Measurements from ENCODE around the gene GZF1.

The GZF1 gene

DNA sequence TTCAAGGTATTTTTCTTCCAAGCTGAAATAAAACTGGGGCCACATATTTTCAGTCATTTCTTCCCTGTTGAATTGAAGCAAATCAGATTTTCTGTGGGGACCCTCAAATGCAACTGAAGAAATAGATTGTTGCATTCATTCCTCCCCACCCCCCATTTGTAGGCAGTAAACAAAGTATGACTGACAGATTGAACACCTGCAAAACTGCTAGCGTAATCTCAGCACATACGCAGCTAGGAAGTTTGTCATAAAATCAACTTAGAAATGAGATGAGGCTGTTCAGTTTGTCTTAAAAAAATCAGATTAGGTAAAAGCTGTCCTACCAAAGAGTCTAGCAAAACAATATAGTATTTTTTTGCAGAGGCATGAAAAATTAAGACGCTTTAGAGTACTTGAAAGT lies 8.9 kb downstream of the GZF1 start:
- DNase-seq: no peak

DNA sequence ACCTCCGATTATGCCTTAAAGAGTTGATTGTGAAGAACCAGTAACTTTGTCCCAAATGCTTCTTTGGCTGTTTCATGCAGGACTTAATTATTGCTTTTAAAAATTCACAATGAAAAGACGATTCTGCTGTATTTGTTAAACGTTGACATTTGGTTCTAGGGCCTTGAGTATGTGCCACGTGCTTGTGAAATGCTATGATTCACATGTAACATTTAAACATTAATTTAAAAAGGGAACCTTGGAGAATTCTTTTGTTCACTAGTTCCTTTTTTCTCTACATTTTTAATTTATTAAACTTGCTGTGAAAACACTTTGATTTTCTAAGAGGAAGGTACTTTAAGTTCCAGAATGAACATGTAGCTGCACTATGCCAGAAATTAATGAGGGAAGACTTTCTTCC lies 9.5 kb downstream of the GZF1 start:
- no peak for DNase-seq

DNA sequence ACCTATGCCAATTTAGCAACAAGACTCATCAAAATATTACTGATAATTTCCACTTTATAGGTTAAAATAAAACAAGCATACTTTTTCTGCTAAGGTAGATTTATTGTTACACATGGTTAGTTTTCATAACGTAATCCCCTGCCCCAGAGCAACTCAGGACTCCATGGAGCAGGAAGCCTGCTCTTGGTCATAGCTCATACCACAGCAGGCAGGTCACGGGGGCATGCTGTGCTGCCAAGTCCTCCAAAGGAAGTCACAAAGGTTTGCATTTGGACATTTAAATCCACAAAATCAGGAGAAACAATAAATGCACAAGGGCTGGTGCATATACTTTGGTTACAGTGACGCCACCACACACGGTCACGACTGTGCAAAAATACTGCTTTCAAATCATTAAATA lies 12.5 kb downstream of the GZF1 start:
- no peak for DNase-seq

DNA sequence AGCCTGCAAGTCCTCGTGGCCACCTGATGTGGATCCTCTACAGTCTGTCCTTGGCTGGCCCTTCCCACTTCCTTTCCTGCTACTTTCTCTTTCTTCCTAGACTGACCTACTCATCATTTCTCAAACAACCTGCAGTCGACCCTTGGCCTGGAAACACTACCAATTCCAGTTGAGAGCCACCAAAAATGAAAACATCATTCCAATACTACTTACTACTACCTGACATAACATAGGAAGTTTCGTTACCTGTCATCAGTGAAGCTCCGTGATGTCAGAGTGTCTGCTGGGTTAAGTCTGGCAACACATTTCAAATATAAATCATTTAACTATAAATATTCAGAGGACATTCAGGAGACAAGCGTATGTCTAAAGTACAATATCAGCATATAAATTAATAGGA lies 13.8 kb downstream of the GZF1 start:
- no peak for DNase-seq

DNA sequence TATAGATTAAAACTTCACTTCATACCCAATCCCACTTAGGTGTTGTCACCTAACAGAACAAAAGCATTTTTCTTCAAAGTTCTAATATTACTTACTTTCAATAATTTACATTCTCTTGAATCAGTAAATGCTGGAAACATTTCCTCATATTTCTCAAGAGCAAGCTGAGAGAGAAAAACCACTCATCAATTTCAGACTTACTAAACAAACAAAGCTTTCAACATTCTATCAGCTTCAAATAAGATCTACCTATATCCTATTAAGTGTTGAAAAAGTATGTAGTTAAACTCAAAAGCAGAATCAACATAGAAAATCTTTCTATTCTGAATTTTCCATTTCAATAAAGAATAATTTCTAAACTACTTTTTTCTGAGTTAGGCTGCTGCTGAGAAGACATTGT lies 17.8 kb downstream of the GZF1 start:
- no peak for DNase-seq

DNA sequence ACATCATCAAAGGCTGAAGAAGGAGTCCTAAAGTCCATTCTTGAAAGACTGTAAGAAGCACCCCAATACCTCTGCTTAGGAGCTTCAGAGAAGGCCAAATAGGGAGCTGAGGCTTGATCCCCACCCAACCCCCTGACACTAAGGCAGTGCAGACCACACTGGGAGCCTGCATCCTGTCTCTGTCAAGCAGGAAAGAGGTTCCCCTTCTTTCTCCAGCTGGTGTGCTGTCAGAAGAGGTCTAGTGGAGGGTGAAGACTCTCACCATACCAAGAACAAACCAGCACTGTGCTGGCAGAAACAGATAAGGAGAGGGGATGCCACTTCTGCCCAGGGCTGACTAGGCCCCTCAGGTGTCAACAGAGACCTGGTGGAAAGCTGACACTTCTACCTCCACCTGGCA lies 19.9 kb downstream of the GZF1 start:
- DNase-seq: no peak

DNA sequence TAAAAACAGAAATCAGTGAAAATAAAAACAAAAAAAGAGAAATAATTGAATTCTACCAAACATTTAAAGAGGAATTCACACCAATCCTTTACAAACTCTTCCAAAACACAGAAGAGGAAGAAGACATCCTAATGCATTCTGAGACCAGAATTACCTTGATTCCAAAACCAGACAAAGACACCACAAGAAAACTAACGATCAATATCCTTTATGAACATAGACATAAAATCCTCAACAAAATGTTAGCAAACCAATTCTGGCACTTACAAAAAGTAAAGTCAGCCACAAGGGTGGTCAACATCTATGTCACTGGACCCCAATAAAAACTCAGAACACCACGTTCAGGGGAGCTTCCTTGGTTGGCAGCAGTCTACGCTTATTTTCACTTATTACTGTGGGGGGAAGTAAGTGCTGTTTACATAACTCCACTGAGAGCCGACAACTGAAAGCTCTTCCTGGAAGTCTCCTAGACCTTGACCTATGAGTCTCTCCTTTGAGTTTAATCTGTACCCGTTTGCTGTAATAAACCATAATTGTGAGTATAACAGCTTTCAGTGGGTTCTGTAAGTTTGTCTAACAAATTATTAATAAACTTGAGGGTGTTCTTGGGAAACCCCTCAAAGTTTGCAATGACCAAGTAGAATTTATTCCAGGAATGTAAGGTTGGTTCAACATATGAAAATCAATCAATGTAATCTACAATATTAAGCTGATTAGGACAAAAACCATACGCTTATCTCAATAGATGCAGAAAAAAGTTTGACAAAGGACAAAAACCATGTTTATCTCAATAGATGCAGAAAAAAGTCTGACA lies 24.5 kb downstream of the GZF1 start:
- no peak for DNase-seq

DNA sequence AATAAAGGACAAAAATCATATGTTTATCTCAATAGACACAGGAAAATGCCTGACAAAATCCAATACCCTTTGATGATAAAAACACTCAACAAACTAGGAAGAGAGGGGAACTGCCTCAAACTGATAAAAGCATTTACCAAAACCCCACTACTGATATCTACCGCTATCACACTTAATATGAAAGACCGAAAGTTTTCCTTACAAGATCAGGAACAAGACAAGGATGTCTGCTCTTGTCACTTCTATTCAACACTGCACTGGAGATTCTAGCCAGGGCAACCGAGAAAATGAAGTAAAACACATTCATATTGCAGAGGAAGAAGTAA lies 25.1 kb downstream of the GZF1 start:
- peak; percentile 67 for DNase-seq

DNA sequence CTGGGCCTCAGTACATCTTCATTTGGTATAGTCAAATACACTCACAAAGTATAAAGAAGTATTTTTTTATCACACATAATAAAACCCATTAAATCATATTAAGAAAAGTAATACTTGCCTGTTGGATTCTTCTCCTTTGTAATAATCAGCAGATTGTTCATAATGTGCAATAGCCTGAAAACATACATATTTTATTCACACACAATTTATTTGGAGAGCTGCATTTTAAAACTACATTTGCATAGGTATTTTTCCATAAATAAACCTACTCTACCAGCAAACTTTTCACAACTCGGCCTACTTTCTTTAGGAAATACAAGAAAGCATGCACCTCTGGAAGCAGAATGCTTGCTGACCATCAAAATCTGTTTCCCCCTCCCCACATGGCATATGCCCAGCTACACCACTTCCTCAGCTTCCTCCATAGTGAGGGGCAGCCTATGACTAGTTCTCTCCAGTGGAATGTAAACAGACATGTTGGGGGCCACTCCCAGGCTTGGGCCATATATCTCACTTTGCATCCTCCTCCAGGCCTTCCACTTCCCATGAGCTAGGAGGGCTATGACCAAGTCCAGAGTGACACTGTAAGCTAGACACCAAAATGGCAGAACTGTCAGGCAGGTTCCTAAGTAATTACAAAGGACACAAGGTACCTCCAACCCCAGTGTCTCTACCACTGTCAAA lies 28.3 kb downstream of the GZF1 start:
- no peak for DNase-seq

DNA sequence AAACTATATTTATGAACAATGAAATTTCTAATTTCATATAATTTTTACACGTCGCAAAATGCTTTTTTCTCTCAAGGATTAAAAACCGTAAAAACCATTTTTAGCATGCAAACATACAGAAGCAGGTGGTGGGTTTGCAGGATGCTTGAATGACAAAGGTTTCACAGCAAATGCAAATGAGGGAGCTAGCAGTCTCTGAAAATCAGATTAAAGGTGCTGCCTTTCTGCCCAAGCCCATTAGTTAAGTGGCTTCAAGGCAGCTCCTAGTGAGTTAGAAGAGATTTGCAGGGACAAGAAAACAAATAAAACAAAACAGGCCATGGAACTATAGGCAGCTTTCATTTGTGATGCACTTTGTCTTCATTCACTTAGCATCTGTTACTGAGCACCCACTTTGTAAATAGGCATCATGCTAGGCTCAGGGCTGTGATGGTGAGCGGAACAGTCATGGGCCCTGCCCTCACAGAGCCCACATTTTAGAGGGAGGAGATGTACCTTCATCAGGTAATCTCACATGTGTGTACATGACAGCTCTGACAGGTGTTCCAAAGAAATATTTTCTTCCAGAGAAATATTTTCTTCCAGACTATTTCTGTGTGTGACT lies 29.8 kb downstream of the GZF1 start:
- no peak for DNase-seq

DNA sequence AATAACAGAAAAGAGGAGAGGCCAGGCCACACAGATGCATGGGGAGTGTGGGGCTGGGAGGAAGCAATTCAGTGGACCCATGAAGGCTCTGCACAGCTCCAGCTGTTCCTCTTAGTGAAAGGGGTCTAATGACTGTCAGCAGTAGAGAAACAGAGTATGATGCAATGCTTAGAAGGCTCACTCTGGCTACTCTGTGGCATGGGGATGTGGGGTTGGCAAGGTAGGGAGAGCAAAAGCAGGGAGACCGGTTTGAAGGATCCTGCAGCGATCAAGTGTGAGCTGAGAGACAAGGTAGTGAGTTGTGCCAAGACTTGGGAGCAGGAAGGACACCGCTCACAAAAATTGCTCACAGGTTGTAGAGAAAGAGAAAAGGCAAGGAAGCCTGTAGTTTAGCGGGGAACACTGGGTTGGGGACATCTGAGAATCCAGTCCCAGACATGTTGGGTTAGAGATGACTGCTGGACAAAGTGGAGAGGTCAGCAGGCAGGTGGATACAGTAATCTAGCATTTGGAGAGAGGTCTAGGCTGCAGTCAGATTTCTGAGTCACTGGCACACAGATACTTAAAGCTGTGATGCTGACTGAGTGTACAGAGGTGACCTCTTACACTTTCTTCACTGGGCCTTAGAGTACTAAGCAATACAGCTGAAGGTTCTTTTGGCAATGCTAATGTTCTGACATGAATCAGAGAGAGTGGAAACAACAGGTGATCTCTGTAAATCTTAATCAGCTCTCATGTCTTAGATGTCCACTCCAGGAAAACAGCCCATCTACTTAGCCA lies 32.2 kb downstream of the GZF1 start:
- DNase-seq: no peak

DNA sequence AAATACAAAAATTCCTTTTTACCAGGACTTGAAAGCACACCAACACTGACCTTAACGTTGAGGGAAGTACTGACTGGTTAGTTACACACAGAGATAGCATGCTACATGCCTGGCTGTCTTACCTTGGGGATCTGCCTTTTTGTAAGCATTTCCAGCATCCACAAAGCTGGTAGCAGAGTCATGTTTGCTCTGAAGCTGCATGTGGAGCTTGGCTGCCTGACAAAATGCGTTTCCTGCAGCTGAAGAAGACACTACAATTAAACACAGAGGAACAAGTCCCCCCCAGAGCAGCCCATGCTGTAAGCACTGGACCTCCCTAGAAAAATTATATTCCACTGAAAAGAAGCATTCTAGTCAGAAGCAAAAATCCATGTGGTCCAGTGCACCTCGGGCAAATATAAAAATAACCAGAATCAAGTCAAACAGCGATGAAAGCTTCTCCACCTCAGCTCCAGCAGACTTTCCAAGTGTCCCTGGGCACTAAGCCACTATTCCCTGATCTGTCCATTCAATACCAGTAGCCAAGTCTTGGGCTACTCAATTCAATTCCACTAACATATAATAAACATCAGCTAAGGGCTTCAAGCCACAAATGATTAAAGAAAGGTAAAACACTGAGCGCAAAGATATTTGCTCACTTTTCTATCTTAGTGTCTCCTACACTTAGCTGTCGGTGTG lies 35.1 kb downstream of the GZF1 start:
- DNase-seq: no peak

DNA sequence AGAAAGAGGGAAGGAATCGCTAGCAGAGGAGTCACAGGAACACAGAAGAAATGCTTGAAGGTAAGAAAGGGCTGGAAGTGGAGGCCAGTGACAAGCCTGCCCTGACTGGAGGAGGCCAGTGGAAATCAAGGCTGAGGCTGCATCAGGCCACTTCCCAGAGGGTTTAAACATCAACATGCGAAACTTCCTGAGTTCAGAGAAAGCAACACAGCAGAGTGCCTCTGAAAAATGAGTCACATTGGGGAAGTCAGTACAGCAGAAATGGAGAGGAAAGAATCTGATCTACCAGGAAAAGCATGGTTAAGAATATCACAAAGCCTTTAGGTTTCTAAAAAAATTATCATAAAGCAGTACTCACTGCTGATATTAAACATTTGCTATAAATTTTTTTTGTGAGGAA lies 36.0 kb downstream of the GZF1 start:
- DNase-seq: no peak

DNA sequence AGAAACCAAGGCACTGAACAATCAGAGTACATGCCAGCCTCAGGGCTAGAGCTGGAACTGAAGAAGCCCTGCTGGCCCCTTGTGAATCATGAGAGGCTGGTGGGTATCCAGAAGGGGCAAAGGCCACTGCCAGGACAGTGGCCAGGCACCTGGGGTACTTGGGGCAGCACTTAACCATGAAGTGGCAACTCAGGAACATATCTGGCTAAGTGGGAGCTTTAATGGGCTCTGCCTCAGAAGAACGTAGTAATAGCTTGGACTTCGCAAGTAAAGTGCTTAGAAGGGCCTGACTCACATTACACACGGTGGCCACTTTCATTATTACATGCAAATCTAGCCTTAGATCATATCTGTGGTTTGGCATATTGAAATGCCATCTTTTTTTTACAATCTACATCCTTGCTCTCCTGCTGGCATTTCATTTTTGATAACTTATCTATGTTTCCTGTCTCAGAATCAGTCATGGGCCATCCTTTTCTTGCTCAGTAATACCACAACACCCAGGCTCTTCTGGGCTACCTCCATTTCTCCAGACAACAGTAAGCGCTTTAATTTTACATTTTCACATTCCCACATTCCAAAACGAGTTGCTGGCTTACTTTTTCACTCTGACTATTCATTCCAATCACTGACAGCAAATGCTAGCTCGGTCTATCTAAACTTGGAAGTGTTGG lies 37.7 kb downstream of the GZF1 start:
- peak; percentile 15 for DNase-seq

DNA sequence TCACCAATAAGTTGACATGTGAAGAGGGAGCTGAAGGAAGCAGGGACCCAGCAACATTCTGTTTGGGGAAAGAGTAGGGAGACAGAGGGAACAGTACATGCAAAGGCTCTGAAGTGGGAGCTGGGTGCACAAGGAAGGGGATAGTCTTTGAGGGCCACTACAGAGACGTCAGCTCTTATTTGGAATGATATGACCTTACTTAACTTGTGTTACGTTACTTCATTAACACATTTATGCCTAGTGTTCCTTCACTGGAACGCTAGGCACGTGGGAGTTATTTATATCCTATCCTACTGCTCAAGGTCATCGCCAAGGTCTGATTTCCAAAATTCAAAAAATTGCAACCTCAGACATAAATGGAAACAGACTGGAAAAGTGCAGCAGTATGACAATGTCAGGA lies 39.1 kb downstream of the GZF1 start:
- no peak for DNase-seq

DNA sequence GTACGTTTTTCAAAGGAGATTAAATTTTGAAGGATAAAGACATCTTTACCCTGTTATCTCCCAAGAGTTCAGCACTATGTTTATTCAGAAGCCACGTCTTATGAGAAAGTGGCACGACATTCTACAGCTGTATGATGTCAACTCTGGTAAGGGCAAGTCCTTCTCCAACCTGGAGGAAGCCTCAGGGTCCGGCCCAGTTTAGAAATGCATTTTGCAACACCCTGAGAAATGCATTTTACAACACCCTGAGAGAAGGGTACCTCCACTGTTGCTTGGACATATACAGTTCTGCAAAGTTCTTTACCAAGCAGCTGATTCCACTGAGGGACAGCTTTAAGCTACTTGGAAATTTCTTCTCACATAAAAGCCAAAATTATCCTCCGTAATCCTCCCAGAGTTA lies 41.8 kb downstream of the GZF1 start:
- no peak for DNase-seq

DNA sequence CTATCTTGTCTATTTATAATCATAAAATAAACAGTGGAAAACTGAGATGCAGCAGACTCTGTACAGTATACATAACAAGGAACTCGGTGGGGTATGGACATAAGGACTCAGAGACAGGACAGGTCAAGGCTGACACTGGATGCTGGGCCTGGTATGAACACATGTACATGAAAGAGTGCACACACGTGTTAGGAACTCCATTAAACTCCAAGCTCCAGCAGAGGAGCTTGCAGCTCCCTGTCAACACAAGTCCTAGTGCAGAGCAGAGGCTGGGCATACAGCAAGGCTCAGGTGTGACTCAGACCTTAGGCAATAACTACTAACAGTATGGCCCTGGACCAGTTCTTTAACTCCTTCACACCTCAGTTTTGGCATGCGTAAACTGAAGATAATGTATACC lies 42.2 kb downstream of the GZF1 start:
- no peak for DNase-seq

DNA sequence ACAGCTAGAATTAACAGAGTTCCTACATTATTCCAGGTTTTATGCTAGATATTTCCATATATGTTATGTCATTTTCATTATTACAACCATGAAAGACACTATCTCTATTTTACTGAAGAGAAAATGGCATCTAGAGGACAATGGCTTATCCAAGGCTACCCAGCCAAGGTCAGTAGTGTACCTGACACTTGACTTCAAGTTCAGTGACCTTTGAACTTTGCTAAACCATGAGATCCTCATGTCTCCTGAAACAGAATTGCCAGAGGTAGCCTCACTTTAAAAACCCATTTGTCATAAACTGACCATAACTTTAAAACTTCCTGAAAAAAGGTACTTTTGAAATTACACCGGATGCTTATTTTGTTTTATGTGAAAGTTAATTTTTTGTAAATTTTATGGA lies 44.9 kb downstream of the GZF1 start:
- no peak for DNase-seq

DNA sequence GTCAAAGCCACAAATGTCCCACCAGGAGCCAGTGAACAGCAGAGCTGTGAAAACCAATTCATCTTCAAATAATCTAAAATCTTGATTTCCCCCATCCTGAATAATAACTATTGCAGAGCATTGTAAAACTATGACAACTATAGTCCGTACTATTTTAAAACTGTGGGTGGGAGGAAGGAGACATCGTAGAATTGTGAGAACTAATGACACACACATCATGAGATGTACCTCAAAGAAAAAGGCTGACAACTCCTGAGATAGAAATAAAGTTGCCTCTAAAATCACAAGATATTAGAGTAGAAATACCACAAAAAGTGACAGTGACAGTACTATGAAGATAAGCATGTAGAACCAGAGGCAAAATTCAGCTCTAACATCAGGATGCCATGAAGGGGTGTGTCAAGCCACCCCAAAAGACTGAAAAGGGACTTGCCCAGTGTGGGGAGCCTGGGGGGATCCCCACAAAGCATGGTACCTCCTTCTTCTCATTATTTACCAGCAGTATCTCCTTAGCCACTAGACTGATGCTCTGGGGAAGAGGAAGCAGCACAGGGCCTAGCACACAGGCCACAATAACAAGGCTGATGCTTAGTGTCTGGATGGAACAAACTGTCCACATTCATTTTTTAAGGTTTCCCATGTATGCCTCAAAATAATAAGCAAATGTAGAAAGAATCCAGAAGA lies 45.9 kb downstream of the GZF1 start:
- no peak for DNase-seq

DNA sequence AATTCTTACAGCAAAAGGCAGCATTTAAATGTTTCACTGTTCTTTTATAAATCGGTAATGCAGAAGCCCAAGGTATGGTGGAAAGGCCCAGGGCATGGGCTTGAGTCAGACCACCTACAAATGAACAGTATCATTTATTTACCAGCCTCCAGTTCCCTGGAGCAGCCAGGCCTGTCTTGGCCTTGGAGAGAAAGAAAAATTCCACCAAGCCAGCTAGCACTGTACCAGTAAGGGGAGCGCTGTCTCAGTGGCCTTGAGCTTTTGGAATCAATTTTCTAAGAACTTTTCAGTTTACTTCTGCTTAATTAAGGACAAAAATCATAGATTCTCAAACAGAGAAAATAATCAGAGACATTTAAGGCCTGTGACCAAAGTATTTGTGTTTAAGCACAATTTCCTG lies 47.0 kb downstream of the GZF1 start:
- no peak for DNase-seq

DNA sequence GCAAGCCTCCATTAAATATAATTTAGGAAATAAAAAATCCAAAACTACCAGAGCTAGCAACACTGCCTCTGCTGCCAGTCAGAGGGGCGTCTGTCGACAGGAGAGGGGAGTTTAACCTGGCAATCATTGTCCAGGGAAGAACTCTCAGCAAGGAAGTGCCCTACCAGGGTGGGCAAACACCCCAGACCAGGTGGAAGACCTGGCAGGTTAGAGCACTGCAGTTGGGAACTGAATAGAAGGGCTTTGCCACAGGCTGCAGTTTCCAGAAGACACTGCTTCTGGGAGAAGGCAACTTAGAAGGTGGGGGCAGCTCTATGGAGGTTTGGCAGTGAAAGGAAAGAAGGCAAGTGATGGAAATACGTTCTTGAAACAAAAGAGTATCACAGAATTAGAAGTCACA lies 47.8 kb downstream of the GZF1 start:
- DNase-seq: no peak

Measured in OCI-M1 (cell line).